K562 (cell line): ENCODE results near the gene LRRC26.

Experiments
- CSDE1 ChIP-seq, 2 experiments: fragments of 450-650 bp; IDR thresholded peaks; 2 replicates each; pipeline ENCODE4 v1.6.1; 2016; ENCODE audit warnings: mild to moderate bottlenecking in 1 of 2
- CTCF ChIP-seq, 3 experiments: IDR thresholded peaks in 2 of 3; conservative IDR thresholded peaks in 1 of 3; 2 replicates each; pipeline ENCODE4 v1.5.1; 2011 to 2012; ENCODE audit warnings: low read length in 3 of 3, mild to moderate bottlenecking in 3 of 3, control low read depth in 2 of 3, improper control_type of control experiment in 1 of 3, inconsistent platforms in 1 of 3, low read depth in 1 of 3, mixed read lengths in 1 of 3, moderate library complexity in 1 of 3; ENCODE audit not compliant: insufficient read depth in 2 of 3
- EP300 ChIP-seq: IDR thresholded peaks from 2 replicates; pipeline ENCODE4 v1.6.1; 2012; ENCODE audit warnings: low read length, improper control_type of control experiment
- POLR2A ChIP-seq: fragments of 450-650 bp; conservative IDR thresholded peaks from 2 replicates; pipeline ENCODE4 v1.6.1; 2016
- POLR2AphosphoS5 ChIP-seq: IDR thresholded peaks from 2 replicates; pipeline ENCODE4 v1.6.1; 2011; ENCODE audit warnings: mild to moderate bottlenecking, low read depth, low read length, moderate library complexity; ENCODE audit not compliant: control insufficient read depth, insufficient read depth
- SMAD2 ChIP-seq: fragments of 150-350 bp; IDR thresholded peaks from 2 replicates; pipeline ENCODE4 v1.6.1; 2014; ENCODE audit warnings: low read depth, mild to moderate bottlenecking, low read length
- SOX6 ChIP-seq: fragments of 450-650 bp; IDR thresholded peaks from 2 replicates; pipeline ENCODE4 v1.6.1; 2014; ENCODE audit warnings: mild to moderate bottlenecking
- TEAD2 ChIP-seq: fragments of 450-650 bp; IDR thresholded peaks from 2 replicates; pipeline ENCODE4 v1.6.1; 2016; ENCODE audit warnings: missing genetic modification characterization, control low read depth, missing compliant biosample characterization
- TRIM28 ChIP-seq: fragments of 450-650 bp; IDR thresholded peaks from 2 replicates; pipeline ENCODE4 v1.6.1; 2017

GRCh38 chr9:137147091-137147792 is 22.6 kb downstream of the LRRC26 start:
- TF ChIP-seq CSDE1 (IDR thresholded peaks at IDR 0.05): no peak
- no peak for TF ChIP-seq TRIM28
- TF ChIP-seq SOX6: no peak
- TF ChIP-seq EP300: no peak
- TF ChIP-seq CTCF (IDR thresholded peaks at IDR 0.05 in 2 of 3, conservative IDR thresholded peaks at IDR 0.05 in 1 of 3; ENCODE audit: insufficient read depth in 2 of 3, low read depth in 1 of 3, low read length in 3 of 3): no peak
- no peak for TF ChIP-seq TEAD2 (tag)
- TF ChIP-seq SMAD2: no peak
- no peak for TF ChIP-seq POLR2AphosphoS5
- TF ChIP-seq POLR2A: no peak
